Liver (tissue), 3 donors: ENCODE measurements around the gene TOMM7.

Experiments
- CTCF ChIP-seq: fragments of 150-350 bp; IDR thresholded peaks from 2 replicates; pipeline ENCODE4 v1.5.1; 2017; ENCODE audit warnings: improper control_type of control experiment, low read depth, low read length; ENCODE audit not compliant: missing input control
- EGR1 ChIP-seq, 2 donors: IDR thresholded peaks; 2 replicates each; pipeline ENCODE4 v1.6.1; 2016 to 2018; ENCODE audit warnings: antibody characterized with exemption in 2 of 2, low read depth in 2 of 2
- JUND ChIP-seq, 2 donors: IDR thresholded peaks; 2 replicates each; pipeline ENCODE4 v1.6.1; 2016; ENCODE audit warnings: antibody characterized with exemption in 2 of 2
- RAD21 ChIP-seq, 2 donors: IDR thresholded peaks; 2 replicates each; pipeline ENCODE4 v1.6.1; 2016; ENCODE audit warnings: antibody characterized with exemption in 2 of 2, mild to moderate bottlenecking in 2 of 2
- REST ChIP-seq: IDR thresholded peaks from 2 replicates; pipeline ENCODE4 v1.6.1; 2016; ENCODE audit warnings: antibody characterized with exemption, mild to moderate bottlenecking
- TAF1 ChIP-seq: conservative IDR thresholded peaks from 2 replicates; pipeline ENCODE4 v1.6.1; 2016; ENCODE audit warnings: antibody characterized with exemption, mild to moderate bottlenecking
- ZBTB33 ChIP-seq: IDR thresholded peaks from 2 replicates; pipeline ENCODE4 v1.6.1; 2016; ENCODE audit warnings: antibody characterized with exemption
- donor health status: healthy.
- donor health status: healthy.

- TF ChIP-seq CTCF (peak; percentile 75), EGR1 (IDR thresholded peaks at IDR 0.05; ENCODE audit: low read depth in 2 of 2) (no peak), JUND (IDR thresholded peaks at IDR 0.05) (no peak), RAD21 (IDR thresholded peaks at IDR 0.05) (peak; percentile 77 to 89), REST (no peak), ZBTB33 (no peak), TAF1 (no peak)
These were observed 39.9 kb downstream of the TOMM7 start for GRCh38 chr7:22782616-22783232.
